Colon (tissue), 2 donors: Measurements from ENCODE around the gene G3BP2.
"Not testable (repeated sequence)": the region's sequence is repeated elsewhere in the genome, so short reads cannot be mapped to it uniquely, and the experiment has no call there.

Experiments
- FAIRE-seq: peaks from 2 replicates; lab custom pipeline; 2012; peaks lifted over from hg19 to GRCh38; lab: Jason Lieb, UNC
- donor health status: control.
- donor health status: control.

Gene G3BP2

GRCh38 chr4:75673027-75673958 lies at the start of gene G3BP2:
G3BP2 (minus strand) TSS chr4:75673411; CDS start chr4:75662025, 11,386 bp downstream.
- FAIRE-seq, result peak; percentile 60

DNA sequence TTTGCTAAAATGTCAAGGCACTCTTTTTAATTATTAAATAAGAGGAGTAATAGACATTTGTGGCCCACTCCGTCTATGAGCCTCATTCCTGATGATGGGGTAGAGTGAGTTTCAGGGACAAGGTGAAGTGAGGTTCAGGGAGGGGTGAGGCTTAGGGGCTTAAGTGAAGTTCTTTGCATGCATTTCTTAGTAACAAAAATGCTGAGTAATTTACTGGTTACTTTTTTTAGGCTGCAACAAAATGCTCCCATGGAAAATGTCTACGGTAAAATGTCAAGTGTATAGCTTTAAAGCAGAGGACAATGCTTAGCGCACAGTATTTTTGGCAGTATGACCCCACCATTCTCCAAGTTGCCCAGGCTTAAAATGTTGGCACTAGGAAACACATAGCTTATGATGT lies 49.2 kb upstream of the G3BP2 start:
- no peak for FAIRE-seq

- FAIRE-seq, result no peak
Observed at GRCh38 chr4:75718529-75718928, 45.3 kb upstream of the G3BP2 start.

DNA sequence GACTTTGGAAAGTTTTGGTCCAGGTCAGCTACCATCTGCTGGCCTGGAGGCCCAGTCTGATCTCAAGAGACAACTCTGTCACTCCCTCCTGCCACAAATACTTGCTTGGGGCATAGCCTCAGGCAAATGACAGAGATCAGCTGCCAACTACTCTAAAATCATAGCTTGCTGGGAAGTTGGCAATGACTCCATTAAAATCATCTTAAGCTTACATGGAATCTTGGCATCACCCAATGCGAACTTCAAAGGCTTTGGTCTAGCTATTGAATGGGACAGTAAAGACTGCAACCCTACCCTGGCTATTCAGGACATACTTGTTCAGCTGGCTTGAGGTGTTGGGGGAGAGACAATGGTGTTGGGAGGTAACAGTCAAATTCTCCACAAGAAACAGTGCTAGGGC lies 44.2 kb upstream of the G3BP2 start:
- FAIRE-seq, result no peak

- not testable (repeated sequence) for FAIRE-seq
Observed at GRCh38 chr4:75716054-75716453, 42.8 kb upstream of the G3BP2 start.

- no peak for FAIRE-seq
Observed at GRCh38 chr4:75715105-75715799, 42.0 kb upstream of the G3BP2 start.

DNA sequence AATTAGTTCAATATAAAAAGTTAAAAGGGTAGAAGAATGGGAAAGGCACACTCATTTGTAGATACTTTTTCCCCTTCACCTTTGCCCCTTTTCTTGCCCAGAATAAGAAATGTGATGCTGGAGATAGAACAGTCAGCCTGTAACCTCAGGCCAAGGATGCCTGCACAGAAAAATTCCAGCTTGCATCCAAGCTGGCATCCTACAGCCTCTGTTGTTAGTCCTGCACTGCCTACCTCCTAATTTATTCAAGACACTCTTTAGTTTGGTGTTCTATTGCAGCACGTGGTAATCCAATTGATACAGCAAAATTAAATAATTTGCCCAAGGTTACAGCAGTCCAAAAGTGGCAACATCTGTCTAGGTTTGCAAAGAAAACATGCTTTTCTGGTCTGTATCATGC lies 41.5 kb upstream of the G3BP2 start:
- no peak for FAIRE-seq

- no peak for FAIRE-seq
Observed at GRCh38 chr4:75714011-75714410, 40.8 kb upstream of the G3BP2 start.

DNA sequence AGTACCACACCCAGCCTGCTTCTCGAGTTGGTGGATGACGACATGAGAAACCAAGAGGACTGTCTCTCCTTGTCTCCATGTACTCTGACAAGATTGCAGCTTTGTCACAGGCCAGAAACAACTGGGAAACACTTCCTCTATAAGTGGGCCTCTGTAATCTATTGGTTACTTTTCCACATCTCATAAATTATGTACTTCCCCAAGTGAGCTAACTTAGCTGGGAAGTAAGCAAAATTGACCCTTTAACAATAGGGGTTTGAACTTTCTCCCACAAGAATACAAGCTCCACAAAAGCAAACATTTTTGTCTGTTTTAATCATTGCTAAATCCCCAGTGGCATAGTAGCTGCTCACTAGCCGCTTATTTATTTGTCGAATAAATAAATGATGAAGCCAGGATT lies 37.0 kb upstream of the G3BP2 start:
- FAIRE-seq, result no peak

GRCh38 chr4:75708218-75708691 lies 35.0 kb upstream of the G3BP2 start:
- FAIRE-seq, result no peak

DNA sequence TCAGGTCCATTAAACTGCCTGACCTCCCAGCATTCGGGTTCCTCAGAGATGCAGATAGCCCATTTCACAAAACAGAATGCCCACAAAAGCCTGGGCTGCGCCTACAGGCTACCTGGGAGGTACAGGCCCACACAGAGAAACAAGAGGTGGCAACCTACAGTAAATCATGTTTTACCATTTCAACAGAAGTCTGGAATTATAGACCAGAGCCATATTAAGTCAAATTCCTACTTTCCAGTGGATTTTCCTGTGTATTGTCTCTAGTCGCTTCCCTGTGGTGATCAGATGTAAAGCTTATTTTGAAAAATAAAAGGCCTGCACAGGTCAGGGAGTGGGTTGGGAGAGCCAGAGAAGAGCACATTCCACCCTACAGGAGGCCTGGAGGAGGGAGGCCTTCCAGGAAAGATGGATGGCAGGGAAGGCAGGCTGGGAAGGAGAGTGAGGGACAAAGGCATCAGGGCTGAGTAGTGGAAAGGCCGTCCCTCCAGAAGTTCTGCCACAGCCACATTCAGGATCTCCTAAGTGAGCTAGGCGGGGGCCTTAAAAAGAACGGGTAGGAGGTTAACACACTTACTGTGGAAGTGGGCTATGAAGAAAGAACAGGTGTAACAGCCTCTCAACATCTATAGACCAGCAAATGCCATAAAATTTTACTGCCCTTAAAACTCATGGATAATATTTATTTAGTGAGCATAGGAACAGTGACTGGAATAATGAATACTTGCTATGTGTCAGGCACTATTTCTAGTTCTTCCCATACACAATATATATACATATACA lies 32.2 kb upstream of the G3BP2 start:
- FAIRE-seq, result no peak

DNA sequence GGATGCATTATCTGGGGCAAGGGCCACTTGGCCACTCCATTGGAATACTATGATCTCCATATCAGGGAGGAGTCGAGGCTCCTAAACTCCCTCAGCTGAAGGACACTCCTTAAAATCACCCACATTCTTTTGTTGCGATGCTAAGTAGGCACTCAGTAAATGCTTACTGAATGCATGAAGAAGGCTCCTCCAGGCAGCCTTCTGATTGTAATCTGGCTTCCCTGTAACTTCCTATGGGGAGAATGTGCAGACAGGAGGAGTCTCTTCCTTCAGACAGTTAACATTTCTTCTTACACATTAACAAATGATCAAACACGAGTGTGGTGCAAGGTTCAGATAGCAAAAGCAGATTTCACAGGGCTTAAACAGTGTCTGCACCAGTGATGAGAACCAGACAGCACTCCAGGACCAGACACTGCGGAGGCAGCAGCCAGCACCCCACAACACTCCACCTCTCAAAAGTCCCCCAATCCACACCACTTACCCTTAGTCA lies 29.8 kb upstream of the G3BP2 start:
- no peak for FAIRE-seq

- FAIRE-seq, result no peak
Observed at GRCh38 chr4:75699299-75699698, 26.1 kb upstream of the G3BP2 start.

DNA sequence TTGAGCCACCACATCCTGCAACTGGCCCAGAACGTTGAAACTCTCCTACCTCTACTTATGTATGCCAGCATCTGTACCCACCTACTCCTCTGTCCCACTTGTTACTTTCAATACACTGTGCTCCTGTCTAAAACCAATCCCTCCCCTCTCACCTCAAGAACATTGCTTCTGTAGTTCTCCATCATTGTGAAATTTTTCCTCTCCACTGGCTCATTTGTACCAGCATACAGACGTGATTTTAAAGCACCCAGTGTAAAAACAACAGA lies 25.7 kb upstream of the G3BP2 start:
- no peak for FAIRE-seq

DNA sequence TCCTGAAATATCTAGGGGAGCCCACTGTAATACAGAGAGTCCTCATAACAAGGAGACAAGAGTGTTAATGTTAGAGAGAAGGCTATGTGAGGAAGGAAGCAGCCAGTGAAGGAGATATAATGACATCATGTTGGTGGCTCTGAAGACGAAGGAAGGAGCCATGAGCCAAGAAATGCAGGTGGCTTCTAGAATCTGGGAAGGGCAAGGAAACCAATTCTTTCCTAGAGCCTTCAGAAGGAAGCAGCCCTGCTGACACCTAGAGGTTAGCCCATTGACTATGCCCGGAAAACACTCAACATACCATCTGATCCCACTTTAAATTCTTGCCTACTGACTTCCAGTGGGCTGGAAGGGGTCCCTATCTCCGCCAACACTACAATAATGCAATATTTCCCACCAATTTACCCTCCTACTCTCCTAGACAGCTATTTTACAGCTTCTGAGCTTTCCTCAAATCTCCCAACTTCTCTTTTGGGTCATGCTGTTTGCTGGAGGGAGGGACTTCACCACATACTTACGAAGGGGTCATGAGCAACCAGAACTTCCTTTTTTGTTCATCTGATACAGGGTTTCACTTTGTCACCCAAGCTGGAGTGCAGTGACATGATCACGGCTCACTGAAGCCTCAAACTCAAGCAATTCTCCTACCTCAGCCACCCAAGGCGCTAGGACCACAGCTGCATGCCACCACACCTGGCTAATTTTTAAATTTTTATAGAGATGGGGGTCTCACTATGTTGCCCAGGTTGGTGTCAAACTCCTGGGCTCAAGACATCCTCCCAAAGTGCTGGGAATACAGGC lies 25.2 kb upstream of the G3BP2 start:
- no peak for FAIRE-seq

DNA sequence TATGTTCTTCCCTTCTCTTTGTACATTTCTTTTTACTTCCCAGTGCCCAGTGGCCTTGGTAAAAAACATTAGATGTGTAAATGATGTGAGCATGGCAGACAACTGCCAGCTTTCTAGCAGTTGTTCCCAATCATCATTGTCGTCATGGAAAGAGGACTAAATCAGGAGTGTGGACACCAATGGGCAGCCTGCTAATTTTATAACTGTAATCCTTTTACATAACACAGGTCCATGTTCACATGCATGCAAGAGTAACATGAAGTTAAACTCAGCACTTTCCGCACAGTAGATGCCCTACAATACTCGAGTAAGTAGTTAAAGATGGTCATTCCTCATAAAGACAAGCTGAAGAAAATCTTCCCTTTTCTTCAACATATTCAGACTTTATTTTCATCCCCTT lies 23.4 kb upstream of the G3BP2 start:
- FAIRE-seq, result no peak

DNA sequence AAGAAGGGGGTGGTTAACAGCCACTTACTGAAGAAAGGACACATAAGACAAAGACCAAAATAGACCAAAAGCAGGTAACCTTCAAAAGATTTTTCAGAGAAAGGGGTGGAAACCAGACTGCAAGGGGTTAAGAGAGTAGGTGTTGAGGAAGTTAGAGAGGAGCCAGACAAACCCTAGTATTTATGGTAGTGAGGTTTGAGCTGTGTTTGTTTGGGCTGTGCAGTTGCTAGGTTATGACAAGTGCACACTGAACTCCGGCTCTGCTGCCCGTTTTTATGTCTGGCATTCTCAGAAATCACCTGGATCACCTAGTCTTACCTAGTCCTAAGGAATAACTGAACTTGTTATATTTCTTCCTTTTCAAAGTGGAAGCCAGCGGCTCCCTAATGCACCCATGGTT lies 22.9 kb upstream of the G3BP2 start:
- FAIRE-seq, result no peak

DNA sequence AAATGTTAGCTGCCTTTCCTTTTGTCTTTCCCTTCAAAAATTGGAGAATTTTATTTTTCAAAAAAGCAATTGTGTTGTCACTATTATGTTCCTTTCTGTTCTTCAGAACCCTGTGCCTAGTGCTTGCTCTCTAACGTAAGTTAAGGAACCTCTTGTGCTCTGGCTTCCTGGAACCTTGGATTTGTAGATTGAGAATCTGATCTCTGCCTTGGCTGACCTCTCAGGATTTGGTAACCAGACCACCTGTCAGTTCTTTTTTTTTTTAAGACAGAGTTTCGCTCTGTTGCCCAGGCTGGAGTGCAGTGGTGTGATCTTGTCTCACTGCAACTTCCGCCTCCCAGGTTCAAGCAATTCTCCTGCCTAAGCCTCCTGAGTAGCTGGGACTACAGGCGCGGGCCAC lies 18.9 kb upstream of the G3BP2 start:
- not testable (repeated sequence) for FAIRE-seq

GRCh38 chr4:75687125-75687524 lies 13.9 kb upstream of the G3BP2 start:
- FAIRE-seq, result not testable (repeated sequence)

DNA sequence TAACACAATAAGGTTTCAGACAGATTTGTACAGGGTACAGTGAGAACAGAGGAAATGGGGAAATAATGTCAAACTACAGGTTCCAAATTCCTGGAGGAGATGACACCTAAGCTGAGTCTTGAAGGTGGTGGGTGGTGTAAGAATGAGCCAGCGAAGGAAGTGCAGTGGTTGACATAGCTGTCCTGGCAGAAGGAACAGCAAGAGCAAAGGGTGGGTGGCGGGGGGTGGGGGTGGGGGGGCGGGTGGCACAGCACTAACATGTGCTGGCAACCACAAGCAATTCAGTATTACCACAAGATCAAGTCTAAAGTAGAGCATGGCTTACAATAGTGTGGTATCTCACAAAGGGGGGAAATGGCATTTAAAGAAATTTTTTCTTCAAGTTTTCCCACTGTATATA lies 13.1 kb upstream of the G3BP2 start:
- FAIRE-seq, result no peak

DNA sequence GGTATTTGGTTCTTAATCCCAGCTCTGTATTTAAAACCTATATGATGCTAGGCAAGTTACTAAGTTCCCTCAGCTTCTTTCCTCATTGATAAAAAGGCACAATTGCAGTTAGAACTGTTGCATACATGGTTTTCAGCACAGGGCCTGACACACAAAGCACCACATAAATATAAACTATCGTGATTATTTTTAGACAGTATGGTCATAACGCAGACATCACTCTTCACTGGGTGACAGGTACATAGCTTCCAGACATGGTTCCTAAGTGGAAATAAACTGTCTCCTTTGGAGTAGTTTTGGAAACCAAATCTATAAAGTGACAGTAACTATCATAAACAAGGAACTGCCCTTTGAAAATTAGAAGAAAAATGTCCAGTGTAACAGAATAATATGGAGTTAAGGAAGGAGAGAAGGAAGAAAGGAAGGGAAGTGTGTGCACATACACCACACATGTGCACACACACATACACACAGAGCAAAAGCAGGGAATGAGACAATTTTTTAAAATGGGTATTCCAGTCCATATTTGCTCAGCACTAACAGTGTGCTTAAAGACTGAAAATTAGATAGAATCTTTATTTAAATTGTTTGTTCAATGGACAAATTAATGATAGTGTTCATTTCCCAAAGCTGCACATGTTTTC lies 12.5 kb upstream of the G3BP2 start:
- FAIRE-seq, result no peak
